B cell (primary cell): ENCODE data around the gene DUSP15. TPM values are rescaled to one million over a fixed set of nuclear protein-coding genes. Genes with fewer than 3 reads are reported as not detected.

Experiments
- ATAC-seq: fragments of 200-7000 bp; cut with Tn5 transposase; one replicate; pipeline ENCODE4 v1.10.0; 2021; ENCODE audit warnings: low read depth, mild to moderate bottlenecking, moderate number of reproducible peaks, moderate library complexity
- CTCF ChIA-PET: fragments of 350-600 bp; sonication (Branson Sonifier 250); formaldehyde crosslinking; loops from one replicate; lab custom pipeline; 2021; ENCODE audit warnings: antibody characterized with exemption, inconsistent platforms; lab: Charles Lee
- POLR2A ChIA-PET: fragments of 350-600 bp; sonication (Branson Sonifier 250); formaldehyde crosslinking; loops from one replicate; lab custom pipeline; 2021; ENCODE audit warnings: antibody characterized with exemption; lab: Charles Lee
- DNase-seq: peaks from one replicate; pipeline ENCODE4 v3.0.0; 2013
- H2AFZ ChIP-seq: 2 replicates; pipeline ENCODE4 v1.6.1; 2012; ENCODE audit warnings: mild to moderate bottlenecking, low read depth, low read length; ENCODE audit not compliant: insufficient read depth, poor library complexity, severe bottlenecking
- H3K27ac ChIP-seq, 2 donors: 1 replicate in 1 of 2; 2 replicates in 1 of 2; pipeline ENCODE4 v1.5.1; 2012 to 2013; ENCODE audit warnings: low read length in 2 of 2, mild to moderate bottlenecking in 2 of 2, moderate library complexity in 1 of 2
- H3K27me3 ChIP-seq, 4 experiments: fragments of 200-600 bp in 1 of 4; sonication (generic) in 1 of 4; replicated peaks in 1 of 4; 1 replicate in 2 of 4; 2 replicates in 2 of 4; pipeline versions ENCODE4 v1.6.1 to v1.7.0; 2013 to 2016; ENCODE audit warnings: low read length in 3 of 4, mild to moderate bottlenecking in 2 of 4, mixed read lengths in 1 of 4, moderate library complexity in 1 of 4; ENCODE audit not compliant: insufficient read depth in 4 of 4, control insufficient read depth in 3 of 4; ENCODE audit errors: control extremely low read depth in 1 of 4
- H3K36me3 ChIP-seq, 2 experiments: replicated peaks in 1 of 2; 1 replicate in 1 of 2; 2 replicates in 1 of 2; pipeline versions ENCODE4 v1.6.1 to v1.7.1; 2013; ENCODE audit warnings: low read length in 1 of 2; ENCODE audit not compliant: insufficient read depth in 2 of 2, control insufficient read depth in 1 of 2; ENCODE audit errors: control extremely low read depth in 1 of 2, extremely low read depth in 1 of 2
- H3K4me1 ChIP-seq, 2 donors: fragments of 200-600 bp in 1 of 2; sonication (generic) in 1 of 2; 1 replicate in 1 of 2; 2 replicates in 1 of 2; pipeline versions ENCODE4 v1.5.1 to v1.6.1; 2013 to 2017; ENCODE audit warnings: low read length in 2 of 2; ENCODE audit not compliant: control insufficient read depth in 2 of 2, insufficient read depth in 2 of 2
- H3K4me2 ChIP-seq: replicated peaks from 2 replicates; pipeline ENCODE3; 2012; ENCODE audit warnings: mild to moderate bottlenecking, low read depth, low read length; ENCODE audit not compliant: poor library complexity, severe bottlenecking
- H3K4me3 ChIP-seq, 5 experiments: fragments of 200-600 bp in 1 of 5; sonication (generic) in 1 of 5; 1 replicate in 3 of 5; 2 replicates in 2 of 5; pipeline versions ENCODE4 v1.5.1 to v1.7.0; 2011 to 2016; ENCODE audit warnings: low read length in 4 of 5, mild to moderate bottlenecking in 4 of 5, low read depth in 2 of 5, control low read depth in 1 of 5, moderate library complexity in 1 of 5; ENCODE audit not compliant: insufficient read depth in 1 of 5; ENCODE audit errors: control extremely low read depth in 1 of 5, extremely low read depth in 1 of 5
- H3K79me2 ChIP-seq: fragments of 200-600 bp; sonication (generic); one replicate; pipeline ENCODE4 v1.6.0; 2016; ENCODE audit warnings: low read length; ENCODE audit not compliant: control insufficient read depth, insufficient read depth
- H3K9ac ChIP-seq: fragments of 200-600 bp; sonication (generic); 2 replicates; pipeline ENCODE4 v1.6.1; 2017; ENCODE audit warnings: mild to moderate bottlenecking, low read length, moderate library complexity
- H3K9me3 ChIP-seq, 3 donors: one replicate each; pipeline versions ENCODE4 v1.6.1 to v1.7.1; 2013; ENCODE audit warnings: low read length in 2 of 3; ENCODE audit not compliant: control insufficient read depth in 2 of 3, insufficient read depth in 1 of 3; ENCODE audit errors: control extremely low read depth in 1 of 3
- H4K20me1 ChIP-seq: 2 replicates; pipeline ENCODE4 v1.6.0; 2012; ENCODE audit warnings: mild to moderate bottlenecking, low read length; ENCODE audit not compliant: insufficient read depth, control insufficient read depth, poor library complexity, severe bottlenecking
- H3K27ac Mint-ChIP-seq: one replicate; pipeline ENCODE4 v1.8.0; 2021; ENCODE audit warnings: mixed read lengths
- H3K27me3 Mint-ChIP-seq: one replicate; pipeline ENCODE4 v1.8.0; 2021; ENCODE audit warnings: mixed read lengths
- H3K4me1 Mint-ChIP-seq: one replicate; pipeline ENCODE4 v1.8.0; 2021; ENCODE audit warnings: mixed read lengths
- H3K4me3 Mint-ChIP-seq: one replicate; pipeline ENCODE4 v1.8.0; 2021; ENCODE audit warnings: mixed read lengths
- H3K9me3 Mint-ChIP-seq: one replicate; pipeline ENCODE4 v1.8.0; 2022; ENCODE audit warnings: mixed read lengths; ENCODE audit not compliant: insufficient read depth
- CTCF ChIP-seq: fragments of 200-600 bp; IDR thresholded peaks from one replicate; pipeline ENCODE4 v1.8.0; 2022; ENCODE audit warnings: antibody characterized with exemption, mild to moderate bottlenecking
- EZH2 ChIP-seq: IDR thresholded peaks from 2 replicates; pipeline ENCODE4 v1.6.1; 2012; ENCODE audit warnings: borderline replicate concordance, low read depth, mild to moderate bottlenecking, moderate library complexity, low read length; ENCODE audit not compliant: insufficient read depth, poor library complexity, severe bottlenecking
- WGBS: methylation state at CpG from one replicate; pipeline ENCODE4 v1.1.5; 2013; ENCODE audit warnings: missing lambda C conversion rate; ENCODE audit not compliant: insufficient coverage; 5-methylcytosine and 5-hydroxymethylcytosine counted together
- intact Hi-C: fragments of 100-400 bp; cut with micrococcal nuclease; formaldehyde crosslinking; loops from one replicate; pipeline ENCODE4 v1.10.0; 2022
- polyA plus RNA-seq: library from polyadenylated mRNA; depleted of rRNA; stranded (reverse); fragments of >200 nt; gene quantifications from 2 replicates; pipeline ENCODE4 v1.2.3, GENCODE V29; 2012
- total RNA-seq, 2 donors: library from RNA; stranded (reverse); fragments of 120-200 nt in 1 of 2; gene quantifications; 1 replicate in 1 of 2; 2 replicates in 1 of 2; pipeline versions ENCODE4 v1.2.3 to v1.2.4, GENCODE V29; 2013 to 2022

The DUSP15 gene
- total and polyA plus RNA-seq, 2 donors (not counting 1 experiment from before 2014, with no cell fraction given), result 0.78 to 3.3 TPM

GRCh38 chr20:31848088-31848999 is 22.0 kb downstream of the DUSP15 start:
- Histone ChIP-seq H3K36me3 (no peaks in the 10 kb centered on the region), H3K27ac (no peak overlapping the region), H3K4me1 (no peaks in the 10 kb centered on the region), H3K4me2 (no peak overlapping the region), H3K9ac (no peak overlapping the region), H2AFZ (no peak overlapping the region), H3K4me3 (no peak overlapping the region), H4K20me1 (no peaks in the 10 kb centered on the region), H3K79me2 (no peaks in the 10 kb centered on the region), H3K9me3 (no peaks in the 10 kb centered on the region), H3K27me3 (peaks cover 0 to 16% (median 2%) of the 10 kb centered on the region in 4 experiments)
- H3K4me3 Mint-ChIP-seq, result no peak overlapping the region
- H3K4me1 Mint-ChIP-seq, result peaks cover under 1% of the 10 kb centered on the region
- DNase-seq (no peak), ATAC-seq (no peak)
- peaks cover 23% of the 10 kb centered on the region for H3K27me3 Mint-ChIP-seq
- intact Hi-C loops, result no loop called here
- no peaks in the 10 kb centered on the region for H3K9me3 Mint-ChIP-seq
- POLR2A ChIA-PET, result no interaction called here
- no peak for TF ChIP-seq CTCF
- TF ChIP-seq EZH2, result no peak
- CTCF ChIA-PET, result interaction anchor here (1.0 to 3.1 kb wide), 8 partner anchors 8 to 103 kb away, joined by 3 to 31 read pairs (median 10); partner anchors contain the start of genes MYLK2 and PDRG1
- WGBS, result 77% methylated on average over 24 of the region's 32 CpGs
- H3K27ac Mint-ChIP-seq, result no peak overlapping the region

GRCh38 chr20:31846793-31847138 is 23.6 kb downstream of the DUSP15 start:
- ChIA-PET CTCF (interaction anchor here (0.7 to 3.1 kb wide), 21 partner anchors 9 to 245 kb away, joined by 3 to 31 read pairs (median 5); partner anchors contain the start of genes DUSP15, MYLK2, PDRG1 and TTLL9), POLR2A (no interaction called here)
- Mint-ChIP-seq H3K4me3 (no peak overlapping the region), H3K27ac (no peak overlapping the region), H3K9me3 (no peaks in the 10 kb centered on the region), H3K27me3 (peaks cover 23% of the 10 kb centered on the region), H3K4me1 (peaks cover 8% of the 10 kb centered on the region)
- Histone ChIP-seq H3K27ac (no peak overlapping the region), H3K79me2 (no peaks in the 10 kb centered on the region), H3K4me3 (no peak overlapping the region), H3K4me2 (no peak overlapping the region), H3K27me3 (peaks cover 0 to 13% (median 2%) of the 10 kb centered on the region in 4 experiments), H2AFZ (no peak overlapping the region), H3K9ac (no peak overlapping the region), H4K20me1 (no peaks in the 10 kb centered on the region), H3K9me3 (no peaks in the 10 kb centered on the region), H3K4me1 (peaks cover 0 to 6% of the 10 kb centered on the region in 2 donors), H3K36me3 (no peaks in the 10 kb centered on the region)
- WGBS, result no CpG with 5 or more reads among the region's 3 CpGs
- TF ChIP-seq CTCF, result peak; percentile 56
- no peak for TF ChIP-seq EZH2
- no peak for ATAC-seq
- no peak for DNase-seq
- intact Hi-C loops, result loop anchor here (1.0 kb wide), 1 partner anchor 24 kb away; no protein-coding TSS in a partner anchor
